ENCODE results near the gene ACP7.
"Not testable (repeated sequence)": the region's sequence is repeated elsewhere in the genome, so short reads cannot be mapped to it uniquely, and the experiment has no call there.

ACP7 gene

DNA sequence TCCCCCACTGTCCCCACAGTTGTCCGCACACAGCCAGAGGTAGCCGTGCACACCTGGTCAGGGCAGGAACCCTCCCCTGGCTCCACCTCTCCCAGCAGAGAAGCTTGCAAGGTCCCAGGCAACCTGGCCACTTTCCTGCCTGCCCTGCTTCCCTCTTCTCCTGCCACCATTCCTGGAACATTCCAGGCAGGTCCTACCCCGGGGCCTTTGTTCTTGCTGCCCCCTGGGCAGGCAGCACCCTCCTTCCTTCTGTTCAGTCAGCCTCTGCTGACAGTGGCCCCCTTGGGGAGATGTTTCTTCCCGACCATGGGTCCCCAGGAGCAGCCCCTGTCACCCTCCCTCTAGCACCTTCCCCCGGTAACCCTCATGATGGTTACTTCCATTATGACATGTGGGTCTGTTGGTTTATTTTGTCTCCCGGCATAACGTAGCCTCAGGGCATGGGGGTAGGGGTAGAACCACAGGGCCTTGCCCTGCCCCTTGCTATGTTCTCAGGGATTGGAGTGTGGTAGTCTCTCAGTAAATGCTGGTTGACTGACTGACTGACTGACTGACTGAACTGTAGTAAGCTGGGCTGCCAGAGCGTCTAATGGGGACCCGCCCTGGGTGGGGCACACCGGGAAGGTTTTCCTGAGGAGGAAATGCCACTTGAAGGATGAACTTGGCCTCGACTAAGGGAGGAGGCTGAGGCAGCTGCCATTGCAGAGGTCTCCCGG, 52.2 kb downstream of the ACP7 start:
- Histone ChIP-seq H3K27me3 (ENCODE audit: control insufficient read depth in 2 of 2, insufficient read depth in 2 of 2, low read length in 2 of 2) (no peaks in the 10 kb centered on the region), H3K4me3 (ENCODE audit: low read length in 2 of 2) (peak overlapping the region in 1 of 2 donors; percentile 20), H3K9ac (ENCODE audit: low read depth in 1 of 2, low read length in 2 of 2) (no peak overlapping the region), H3K9me3 (ENCODE audit: control insufficient read depth in 2 of 2, low read length in 2 of 2) (no peaks in the 10 kb centered on the region), H3K4me1 (ENCODE audit: control insufficient read depth in 2 of 2, insufficient read depth in 2 of 2, low read length in 2 of 2) (peaks cover 39 to 48% of the 10 kb centered on the region in 2 donors), H3K36me3 (ENCODE audit: control insufficient read depth in 2 of 2, insufficient read depth in 2 of 2, low read length in 2 of 2) (no peaks in the 10 kb centered on the region), H3K27ac (ENCODE audit: low read depth in 2 of 2, low read length in 2 of 2) (peak overlapping the region; percentile 67 to 72)

- Histone ChIP-seq H3K9me3 (ENCODE audit: control insufficient read depth in 2 of 2, low read length in 2 of 2) (no peaks in the 10 kb centered on the region), H3K4me3 (ENCODE audit: low read length in 2 of 2) (peak overlapping the region in 1 of 2 donors; percentile 20), H3K4me1 (ENCODE audit: control insufficient read depth in 2 of 2, insufficient read depth in 2 of 2, low read length in 2 of 2) (peaks cover 33 to 42% of the 10 kb centered on the region in 2 donors), H3K27me3 (ENCODE audit: control insufficient read depth in 2 of 2, insufficient read depth in 2 of 2, low read length in 2 of 2) (no peaks in the 10 kb centered on the region), H3K36me3 (ENCODE audit: control insufficient read depth in 2 of 2, insufficient read depth in 2 of 2, low read length in 2 of 2) (no peaks in the 10 kb centered on the region), H3K9ac (ENCODE audit: low read depth in 1 of 2, low read length in 2 of 2) (no peak overlapping the region), H3K27ac (ENCODE audit: low read depth in 2 of 2, low read length in 2 of 2) (peak overlapping the region; percentile 50 to 67)
These were observed 53.0 kb downstream of the ACP7 start for GRCh38 chr19:39137131-39137530.

- H3K27ac ChIP-seq (ENCODE audit: low read depth in 2 of 2, low read length in 2 of 2), result no peak overlapping the region
- no peak overlapping the region for H3K4me3 ChIP-seq (ENCODE audit: low read length in 2 of 2)
- no peaks in the 10 kb centered on the region for H3K9me3 ChIP-seq (ENCODE audit: control insufficient read depth in 2 of 2, low read length in 2 of 2)
- H3K27me3 ChIP-seq (ENCODE audit: control insufficient read depth in 2 of 2, insufficient read depth in 2 of 2, low read length in 2 of 2), result no peaks in the 10 kb centered on the region
- H3K4me1 ChIP-seq (ENCODE audit: control insufficient read depth in 2 of 2, insufficient read depth in 2 of 2, low read length in 2 of 2), result peaks cover 27 to 37% of the 10 kb centered on the region in 2 donors
- no peaks in the 10 kb centered on the region for H3K36me3 ChIP-seq (ENCODE audit: control insufficient read depth in 2 of 2, insufficient read depth in 2 of 2, low read length in 2 of 2)
- no peak overlapping the region for H3K9ac ChIP-seq (ENCODE audit: low read depth in 1 of 2, low read length in 2 of 2)
These were observed 54.3 kb downstream of the ACP7 start for GRCh38 chr19:39138221-39139211.

- Histone ChIP-seq H3K9me3 (ENCODE audit: control insufficient read depth in 2 of 2, low read length in 2 of 2) (no peaks in the 10 kb centered on the region), H3K27ac (ENCODE audit: low read depth in 2 of 2, low read length in 2 of 2) (no peak overlapping the region), H3K36me3 (ENCODE audit: control insufficient read depth in 2 of 2, insufficient read depth in 2 of 2, low read length in 2 of 2) (no peaks in the 10 kb centered on the region), H3K4me3 (ENCODE audit: low read length in 2 of 2) (no peak overlapping the region), H3K9ac (ENCODE audit: low read depth in 1 of 2, low read length in 2 of 2) (no peak overlapping the region), H3K4me1 (ENCODE audit: control insufficient read depth in 2 of 2, insufficient read depth in 2 of 2, low read length in 2 of 2) (peaks cover 27 to 41% of the 10 kb centered on the region in 2 donors), H3K27me3 (ENCODE audit: control insufficient read depth in 2 of 2, insufficient read depth in 2 of 2, low read length in 2 of 2) (no peaks in the 10 kb centered on the region)
These were observed 55.2 kb downstream of the ACP7 start for GRCh38 chr19:39139305-39139874.

- H3K9me3 ChIP-seq (ENCODE audit: control insufficient read depth in 2 of 2, low read length in 2 of 2), result no peaks in the 10 kb centered on the region
- no peak overlapping the region for H3K27ac ChIP-seq (ENCODE audit: low read depth in 2 of 2, low read length in 2 of 2)
- H3K9ac ChIP-seq (ENCODE audit: low read depth in 1 of 2, low read length in 2 of 2), result no peak overlapping the region
- H3K27me3 ChIP-seq (ENCODE audit: control insufficient read depth in 2 of 2, insufficient read depth in 2 of 2, low read length in 2 of 2), result no peaks in the 10 kb centered on the region
- H3K4me3 ChIP-seq (ENCODE audit: low read length in 2 of 2), result no peak overlapping the region
- H3K4me1 ChIP-seq (ENCODE audit: control insufficient read depth in 2 of 2, insufficient read depth in 2 of 2, low read length in 2 of 2), result peaks cover 33 to 47% of the 10 kb centered on the region in 2 donors
- H3K36me3 ChIP-seq (ENCODE audit: control insufficient read depth in 2 of 2, insufficient read depth in 2 of 2, low read length in 2 of 2), result no peaks in the 10 kb centered on the region
These were observed 55.8 kb downstream of the ACP7 start for GRCh38 chr19:39139971-39140453.

DNA sequence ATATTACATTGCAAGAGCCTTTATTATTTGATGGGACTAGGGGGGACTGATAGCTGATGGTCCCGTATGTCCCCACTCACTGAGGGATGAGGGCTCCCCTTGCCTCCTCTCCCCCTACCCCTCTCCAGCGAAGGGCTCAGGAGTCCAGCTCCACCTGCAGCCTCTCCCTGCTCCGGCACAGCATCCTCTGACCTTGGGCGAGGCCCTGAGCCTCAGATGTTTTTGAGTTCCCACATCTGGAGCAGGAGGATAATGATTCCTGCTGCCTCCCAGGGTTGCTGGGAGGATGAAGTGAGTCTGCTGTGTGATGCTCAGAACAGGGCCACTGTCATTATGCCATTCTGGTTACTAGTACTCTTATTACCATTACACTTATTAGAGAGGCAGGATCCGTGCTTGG, 56.4 kb downstream of the ACP7 start:
- Histone ChIP-seq H3K4me3 (ENCODE audit: low read length in 2 of 2) (no peak overlapping the region), H3K27ac (ENCODE audit: low read depth in 2 of 2, low read length in 2 of 2) (no peak overlapping the region), H3K4me1 (ENCODE audit: control insufficient read depth in 2 of 2, insufficient read depth in 2 of 2, low read length in 2 of 2) (peaks cover 38 to 51% of the 10 kb centered on the region in 2 donors), H3K9me3 (ENCODE audit: control insufficient read depth in 2 of 2, low read length in 2 of 2) (no peaks in the 10 kb centered on the region), H3K36me3 (ENCODE audit: control insufficient read depth in 2 of 2, insufficient read depth in 2 of 2, low read length in 2 of 2) (no peaks in the 10 kb centered on the region), H3K27me3 (ENCODE audit: control insufficient read depth in 2 of 2, insufficient read depth in 2 of 2, low read length in 2 of 2) (no peaks in the 10 kb centered on the region), H3K9ac (ENCODE audit: low read depth in 1 of 2, low read length in 2 of 2) (no peak overlapping the region)

DNA sequence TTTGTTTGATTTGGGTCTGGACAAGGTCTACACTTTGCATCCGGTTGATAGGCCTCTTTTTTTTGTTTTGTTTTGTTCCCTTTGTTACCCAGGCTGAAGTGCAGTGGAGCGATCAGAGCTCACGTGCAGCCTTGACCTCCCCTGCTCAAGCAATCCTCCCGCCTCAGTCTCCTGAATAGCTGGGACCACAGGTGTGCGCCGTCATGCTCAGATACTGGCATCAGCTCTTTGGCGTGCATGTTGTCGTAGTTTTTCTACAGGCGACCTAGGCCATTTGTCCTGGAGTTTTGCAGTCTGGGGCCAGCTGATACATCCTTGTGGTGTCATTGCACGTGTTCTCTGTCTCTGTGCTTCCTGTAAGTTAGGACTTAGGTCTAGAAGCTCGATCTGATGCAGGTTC, 57.8 kb downstream of the ACP7 start:
- H3K9me3 ChIP-seq (ENCODE audit: control insufficient read depth in 2 of 2, low read length in 2 of 2), result no peaks in the 10 kb centered on the region
- H3K27ac ChIP-seq (ENCODE audit: low read depth in 2 of 2, low read length in 2 of 2), result no peak overlapping the region
- peaks cover 34 to 44% of the 10 kb centered on the region in 2 donors for H3K4me1 ChIP-seq (ENCODE audit: control insufficient read depth in 2 of 2, insufficient read depth in 2 of 2, low read length in 2 of 2)
- no peaks in the 10 kb centered on the region for H3K36me3 ChIP-seq (ENCODE audit: control insufficient read depth in 2 of 2, insufficient read depth in 2 of 2, low read length in 2 of 2)
- no peak overlapping the region for H3K4me3 ChIP-seq (ENCODE audit: low read length in 2 of 2)
- H3K9ac ChIP-seq (ENCODE audit: low read depth in 1 of 2, low read length in 2 of 2), result no peak overlapping the region
- H3K27me3 ChIP-seq (ENCODE audit: control insufficient read depth in 2 of 2, insufficient read depth in 2 of 2, low read length in 2 of 2), result no peaks in the 10 kb centered on the region

DNA sequence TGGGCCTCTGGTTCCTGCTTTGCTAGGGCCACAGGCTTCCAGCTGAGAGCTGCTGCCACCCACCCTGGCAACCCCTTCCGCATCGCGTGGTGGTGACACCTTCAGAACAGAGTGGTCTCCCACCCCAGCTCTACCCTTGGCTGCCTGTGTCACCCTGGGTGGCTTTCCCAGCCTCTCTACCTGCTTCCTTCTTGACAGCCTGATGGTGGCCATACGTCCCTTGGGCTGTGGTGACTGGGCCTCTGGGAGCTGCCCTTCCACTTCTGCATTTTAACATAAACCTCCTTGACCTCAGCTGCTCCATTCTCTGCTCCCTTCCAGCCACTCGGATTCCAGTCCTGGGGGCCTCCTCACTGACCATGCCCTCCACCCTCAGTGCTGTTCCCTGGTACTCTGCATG, 58.5 kb downstream of the ACP7 start:
- H3K9ac ChIP-seq (ENCODE audit: low read depth in 1 of 2, low read length in 2 of 2), result no peak overlapping the region
- no peaks in the 10 kb centered on the region for H3K36me3 ChIP-seq (ENCODE audit: control insufficient read depth in 2 of 2, insufficient read depth in 2 of 2, low read length in 2 of 2)
- H3K27me3 ChIP-seq (ENCODE audit: control insufficient read depth in 2 of 2, insufficient read depth in 2 of 2, low read length in 2 of 2), result no peaks in the 10 kb centered on the region
- no peak overlapping the region for H3K27ac ChIP-seq (ENCODE audit: low read depth in 2 of 2, low read length in 2 of 2)
- no peak overlapping the region for H3K4me3 ChIP-seq (ENCODE audit: low read length in 2 of 2)
- peaks cover 33 to 39% of the 10 kb centered on the region in 2 donors for H3K4me1 ChIP-seq (ENCODE audit: control insufficient read depth in 2 of 2, insufficient read depth in 2 of 2, low read length in 2 of 2)
- no peaks in the 10 kb centered on the region for H3K9me3 ChIP-seq (ENCODE audit: control insufficient read depth in 2 of 2, low read length in 2 of 2)

- H3K27me3 ChIP-seq (ENCODE audit: control insufficient read depth in 2 of 2, insufficient read depth in 2 of 2, low read length in 2 of 2); H3K36me3 ChIP-seq (ENCODE audit: control insufficient read depth in 2 of 2, insufficient read depth in 2 of 2, low read length in 2 of 2); H3K9me3 ChIP-seq (ENCODE audit: control insufficient read depth in 2 of 2, low read length in 2 of 2); H3K9ac ChIP-seq (ENCODE audit: low read depth in 1 of 2, low read length in 2 of 2): not testable (repeated sequence)
- peak overlapping the region; percentile 70 to 81 for H3K27ac ChIP-seq (ENCODE audit: low read depth in 2 of 2, low read length in 2 of 2)
- H3K4me1 ChIP-seq (ENCODE audit: control insufficient read depth in 2 of 2, insufficient read depth in 2 of 2, low read length in 2 of 2), result peaks cover 33 to 39% of the 10 kb centered on the region in 2 donors
- H3K4me3 ChIP-seq (ENCODE audit: low read length in 2 of 2), result peak overlapping the region; percentile 17 to 41
These were observed 59.7 kb downstream of the ACP7 start for GRCh38 chr19:39143757-39144289.

All from mucosa of rectum (tissue), 2 donors.